ENCODE data around the gene TUBA1C.

GRCh38 chr12:49227713-49228112 is 37.2 kb upstream of the TUBA1C start:
- TF ChIP-seq SP1 (IDR thresholded peaks at IDR 0.05; ENCODE audit: low read depth, low read length) (no peak), PAX8 (IDR thresholded peaks at IDR 0.05) (no peak), RAD21 (IDR thresholded peaks at IDR 0.05; ENCODE audit: insufficient read depth, low read depth, low read length) (no peak), JUNB (IDR thresholded peaks at IDR 0.05) (no peak)

Data from GM12878 (cell line).